Measurements from ENCODE around the gene AKT1S1. TPM values are rescaled to one million over a fixed set of nuclear protein-coding genes. Genes with fewer than 3 reads are reported as not detected.

Gene AKT1S1
- total RNA-seq, 6 experiments from 2014 or later, result 98.5 to 128 (median 104) TPM

- H3K4me3 Mint-ChIP-seq, result no peak overlapping the region
- DNase-seq, result no peak
These were observed 38.1 kb downstream of the AKT1S1 start for GRCh38 chr19:49838885-49839588.

DNA sequence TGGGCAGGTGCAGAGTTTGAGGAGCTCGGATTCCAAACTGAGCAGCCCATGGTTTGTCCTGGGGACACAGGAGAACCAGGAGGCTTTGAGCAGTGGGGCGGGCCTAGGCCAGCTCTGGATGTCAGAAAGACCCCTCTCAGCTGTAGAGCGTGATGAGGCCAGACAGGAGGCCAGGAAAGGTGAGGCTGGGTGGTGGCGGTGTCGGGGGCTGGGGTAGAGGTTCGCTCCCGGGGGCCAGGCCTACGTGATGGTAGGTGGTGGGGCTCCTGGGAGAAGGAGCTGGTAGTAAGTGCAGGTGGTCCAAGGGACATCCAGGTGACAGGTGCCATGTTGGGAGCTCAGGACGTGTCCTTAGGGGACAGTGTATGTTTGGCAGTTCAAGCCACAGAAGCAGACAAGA is 39.7 kb downstream of the AKT1S1 start:
- Mint-ChIP-seq H3K27ac (no peak overlapping the region), H3K4me1 (ENCODE audit: low read depth) (peaks cover 5% of the 10 kb centered on the region), H3K4me3 (no peak overlapping the region), H3K36me3 (ENCODE audit: low read depth) (peaks cover 53% of the 10 kb centered on the region), H3K27me3 (ENCODE audit: insufficient read depth) (peaks cover 4% of the 10 kb centered on the region), H3K9me3 (no peaks in the 10 kb centered on the region)
- DNase-seq, result no peak
- TF ChIP-seq, protein P1, sequence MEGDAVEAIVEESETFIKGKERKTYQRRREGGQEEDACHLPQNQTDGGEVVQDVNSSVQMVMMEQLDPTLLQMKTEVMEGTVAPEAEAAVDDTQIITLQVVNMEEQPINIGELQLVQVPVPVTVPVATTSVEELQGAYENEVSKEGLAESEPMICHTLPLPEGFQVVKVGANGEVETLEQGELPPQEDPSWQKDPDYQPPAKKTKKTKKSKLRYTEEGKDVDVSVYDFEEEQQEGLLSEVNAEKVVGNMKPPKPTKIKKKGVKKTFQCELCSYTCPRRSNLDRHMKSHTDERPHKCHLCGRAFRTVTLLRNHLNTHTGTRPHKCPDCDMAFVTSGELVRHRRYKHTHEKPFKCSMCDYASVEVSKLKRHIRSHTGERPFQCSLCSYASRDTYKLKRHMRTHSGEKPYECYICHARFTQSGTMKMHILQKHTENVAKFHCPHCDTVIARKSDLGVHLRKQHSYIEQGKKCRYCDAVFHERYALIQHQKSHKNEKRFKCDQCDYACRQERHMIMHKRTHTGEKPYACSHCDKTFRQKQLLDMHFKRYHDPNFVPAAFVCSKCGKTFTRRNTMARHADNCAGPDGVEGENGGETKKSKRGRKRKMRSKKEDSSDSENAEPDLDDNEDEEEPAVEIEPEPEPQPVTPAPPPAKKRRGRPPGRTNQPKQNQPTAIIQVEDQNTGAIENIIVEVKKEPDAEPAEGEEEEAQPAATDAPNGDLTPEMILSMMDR (IDR thresholded peaks at IDR 0.05), result no peak

More at GRCh38 chr19:49838885-49839588, 38.1 kb downstream of the AKT1S1 start:
- Mint-ChIP-seq H3K27me3 (ENCODE audit: insufficient read depth) (no peaks in the 10 kb centered on the region; the same call in 1 of the 2 replicates), H3K36me3 (ENCODE audit: low read depth) (peaks cover 43% of the 10 kb centered on the region), H3K4me1 (ENCODE audit: low read depth) (no peaks in the 10 kb centered on the region; the same call in 1 of the 2 replicates), H3K27ac (no peak overlapping the region), H3K9me3 (no peaks in the 10 kb centered on the region)
- TF ChIP-seq, protein P1 (IDR thresholded peaks at IDR 0.05), result no peak

DNA sequence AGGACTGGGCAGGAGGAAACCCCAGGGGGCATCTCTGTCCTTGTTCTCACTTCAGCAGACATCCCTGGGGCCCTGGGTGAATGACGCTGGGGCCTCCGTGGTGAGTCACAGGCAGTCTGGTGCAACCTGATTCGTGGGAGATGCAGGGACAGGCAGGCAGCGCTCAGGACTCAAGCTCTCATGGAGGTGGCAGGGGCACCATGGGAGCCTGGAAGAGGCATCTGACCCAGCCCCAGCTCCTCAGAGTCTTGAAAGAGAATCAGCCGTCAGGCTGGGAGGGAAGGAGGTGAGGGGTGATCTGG is 40.2 kb downstream of the AKT1S1 start:
- H3K4me3 Mint-ChIP-seq, result no peak overlapping the region
- peaks cover 56% of the 10 kb centered on the region for H3K36me3 Mint-ChIP-seq (ENCODE audit: low read depth)
- no peak for DNase-seq
- no peaks in the 10 kb centered on the region for H3K9me3 Mint-ChIP-seq
- TF ChIP-seq, protein P1 (IDR thresholded peaks at IDR 0.05), result no peak
- no peak overlapping the region for H3K27ac Mint-ChIP-seq
- peaks cover 9% of the 10 kb centered on the region for H3K4me1 Mint-ChIP-seq (ENCODE audit: low read depth)
- peaks cover 4% of the 10 kb centered on the region for H3K27me3 Mint-ChIP-seq (ENCODE audit: insufficient read depth)

- Mint-ChIP-seq H3K9me3 (no peaks in the 10 kb centered on the region), H3K4me1 (ENCODE audit: low read depth) (peaks cover 9% of the 10 kb centered on the region), H3K4me3 (no peak overlapping the region), H3K27me3 (ENCODE audit: insufficient read depth) (peaks cover 6% of the 10 kb centered on the region), H3K27ac (no peak overlapping the region; the same call in 1 of the 2 replicates), H3K36me3 (ENCODE audit: low read depth) (peaks cover 56% of the 10 kb centered on the region)
- DNase-seq, result no peak
- TF ChIP-seq, protein P1 (IDR thresholded peaks at IDR 0.05), result no peak
These were observed 40.8 kb downstream of the AKT1S1 start for GRCh38 chr19:49836176-49837008.

DNA sequence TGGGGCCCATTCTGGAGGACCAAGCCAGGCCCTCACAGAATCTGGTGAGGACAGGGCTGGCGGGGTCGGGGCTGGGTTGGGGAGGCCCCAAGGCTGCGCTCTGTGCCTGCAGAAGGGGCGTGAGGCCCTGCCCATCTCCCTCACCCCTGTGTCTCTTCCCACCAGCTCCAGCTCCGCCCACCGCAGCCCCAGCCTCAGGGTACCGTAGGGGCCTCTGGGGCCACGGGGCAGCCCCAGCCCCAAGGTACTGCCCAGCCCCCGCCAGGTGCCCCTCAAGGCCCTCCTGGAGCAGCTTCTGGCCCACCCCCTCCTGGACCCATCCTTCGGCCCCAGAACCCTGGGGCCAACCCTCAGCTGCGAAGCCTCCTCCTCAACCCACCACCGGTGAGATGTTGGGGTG is 41.6 kb downstream of the AKT1S1 start:
- H3K9me3 Mint-ChIP-seq, result no peaks in the 10 kb centered on the region
- no peak overlapping the region for H3K4me3 Mint-ChIP-seq
- peaks cover 9% of the 10 kb centered on the region for H3K4me1 Mint-ChIP-seq (ENCODE audit: low read depth)
- TF ChIP-seq, protein P1 (IDR thresholded peaks at IDR 0.05), result no peak
- peaks cover 7% of the 10 kb centered on the region for H3K27me3 Mint-ChIP-seq (ENCODE audit: insufficient read depth)
- no peak for DNase-seq
- H3K27ac Mint-ChIP-seq, result no peak overlapping the region
- peaks cover 52% of the 10 kb centered on the region for H3K36me3 Mint-ChIP-seq (ENCODE audit: low read depth)
